ENCODE data around the gene STK38. TPM values are rescaled to one million over a fixed set of nuclear protein-coding genes. Genes with fewer than 3 reads are reported as not detected.
"Not testable (repeated sequence)": the region's sequence is repeated elsewhere in the genome, so short reads cannot be mapped to it uniquely, and the experiment has no call there.

STK38 gene
- total and polyA plus RNA-seq, 8 donors, result 39.6 to 47.4 (median 42.2) TPM

- no peaks in the 10 kb centered on the region for H3K36me3 ChIP-seq
- no peak for DNase-seq
- H3K27ac ChIP-seq, result no peak overlapping the region
- peaks cover 0 to 4% of the 10 kb centered on the region in 2 donors for H3K9me3 ChIP-seq
- intact Hi-C loops (cut with DNase I), result no loop called here
- H3K4me3 ChIP-seq, result no peak overlapping the region
- H3K4me1 ChIP-seq, result peaks cover 0 to 22% of the 10 kb centered on the region in 2 donors
- no peak for ATAC-seq
- no peak for TF ChIP-seq CTCF (IDR thresholded peaks at IDR 0.05)
- no peaks in the 10 kb centered on the region for H3K27me3 ChIP-seq
These were observed 29.3 kb upstream of the STK38 start for GRCh38 chr6:36576578-36576977.

- H3K4me1 ChIP-seq, result peaks cover 0 to 15% of the 10 kb centered on the region in 2 donors
- H3K36me3 ChIP-seq, result no peaks in the 10 kb centered on the region
- ATAC-seq, result no peak
- no peak overlapping the region for H3K27ac ChIP-seq
- DNase-seq, result no peak
- TF ChIP-seq CTCF (IDR thresholded peaks at IDR 0.05), result no peak
- H3K27me3 ChIP-seq, result no peaks in the 10 kb centered on the region
- peaks cover 0 to 4% of the 10 kb centered on the region in 2 donors for H3K9me3 ChIP-seq
- intact Hi-C loops (cut with DNase I), result no loop called here
- no peak overlapping the region for H3K4me3 ChIP-seq
These were observed 27.4 kb upstream of the STK38 start for GRCh38 chr6:36574679-36575078.

GRCh38 chr6:36572353-36573311 lies 25.4 kb upstream of the STK38 start:
- H3K27me3 ChIP-seq; H3K4me3 ChIP-seq; DNase-seq; intact Hi-C loops (cut with DNase I); ATAC-seq; H3K36me3 ChIP-seq; H3K4me1 ChIP-seq; H3K27ac ChIP-seq; H3K9me3 ChIP-seq: not testable (repeated sequence)

GRCh38 chr6:36571122-36572043 lies 24.1 kb upstream of the STK38 start:
- no peak for TF ChIP-seq CTCF (IDR thresholded peaks at IDR 0.05)
- H3K9me3 ChIP-seq, result peaks cover 0 to 4% of the 10 kb centered on the region in 2 donors
- no peaks in the 10 kb centered on the region for H3K36me3 ChIP-seq
- intact Hi-C loops (cut with DNase I), result no loop called here
- no peak overlapping the region for H3K4me3 ChIP-seq
- H3K27me3 ChIP-seq, result no peaks in the 10 kb centered on the region
- H3K27ac ChIP-seq, result no peak overlapping the region
- ATAC-seq, result no peak
- H3K4me1 ChIP-seq, result no peaks in the 10 kb centered on the region
- DNase-seq, result no peak

GRCh38 chr6:36570264-36570663 lies 23.0 kb upstream of the STK38 start:
- no peak overlapping the region for H3K27ac ChIP-seq
- H3K4me1 ChIP-seq, result no peaks in the 10 kb centered on the region
- H3K36me3 ChIP-seq, result no peaks in the 10 kb centered on the region
- no peak for ATAC-seq
- no peaks in the 10 kb centered on the region for H3K27me3 ChIP-seq
- H3K4me3 ChIP-seq, result no peak overlapping the region
- no peak for DNase-seq
- peaks cover 0 to 4% of the 10 kb centered on the region in 2 donors for H3K9me3 ChIP-seq
- intact Hi-C loops (cut with DNase I), result no loop called here
- no peak for TF ChIP-seq CTCF (IDR thresholded peaks at IDR 0.05)
